HepG2 (cell line): ENCODE measurements around the gene HHIPL1. TPM values are rescaled to one million over a fixed set of nuclear protein-coding genes. Genes with fewer than 3 reads are reported as not detected.

Experiments used
- CBX2 ChIP-seq, 2 experiments: fragments of 200-600 bp in 1 of 2; sonication (generic); formaldehyde crosslinking in 1 of 2; IDR thresholded peaks; 2 replicates each; pipeline versions ENCODE4 v1.7.0 to v1.8.1; 2018 to 2022; ENCODE audit warnings: low read depth in 2 of 2, low read length in 1 of 2, mild to moderate bottlenecking in 1 of 2, missing genetic modification reagents in 1 of 2
- CEBPB ChIP-seq: IDR thresholded peaks from 2 replicates; pipeline ENCODE4 v1.6.1; 2011; ENCODE audit warnings: low read depth, low read length, improper control_type of control experiment, borderline replicate concordance
- DMAP1 ChIP-seq: IDR thresholded peaks from 2 replicates; pipeline ENCODE4 v1.6.1; 2016
- ETV6 ChIP-seq: sonication (generic); formaldehyde crosslinking; conservative IDR thresholded peaks from 2 replicates; pipeline ENCODE4 v1.4.0; 2020; ENCODE audit warnings: missing genetic modification reagents
- RERE ChIP-seq: IDR thresholded peaks from 2 replicates; pipeline ENCODE4 v1.6.1; 2016; ENCODE audit warnings: low read depth, missing genetic modification reagents, missing compliant biosample characterization
- SP1 ChIP-seq, 2 experiments: fragments of 450-650 bp in 1 of 2; sonication (generic) in 1 of 2; formaldehyde crosslinking in 1 of 2; IDR thresholded peaks; 2 replicates each; pipeline versions ENCODE4 v1.4.0 to v1.6.1; 2016 to 2020; ENCODE audit warnings: missing genetic modification reagents in 1 of 2
- TERF1 ChIP-seq: sonication (generic); formaldehyde crosslinking; IDR thresholded peaks from 2 replicates; pipeline ENCODE4 v1.8.0; 2022; ENCODE audit warnings: mild to moderate bottlenecking, missing genetic modification reagents, moderate library complexity
- ZNF17 ChIP-seq: sonication (generic); formaldehyde crosslinking; IDR thresholded peaks from 2 replicates; pipeline ENCODE4 v1.5.0; 2020; ENCODE audit warnings: mild to moderate bottlenecking, missing genetic modification reagents
- ZSCAN25 ChIP-seq: sonication (generic); formaldehyde crosslinking; IDR thresholded peaks from 2 replicates; pipeline ENCODE4 v1.8.0; 2022; ENCODE audit warnings: mild to moderate bottlenecking, missing genetic modification reagents
- polyA plus RNA-seq, 8 experiments: library from polyadenylated mRNA; depleted of rRNA in 3 of 8; stranded (reverse) in 7 of 8; unstranded in 1 of 8; fragments of >200 nt; fragmentation: Illumina TruSeq in 4 of 8; extraction: Trizol in 4 of 8; gene quantifications; 2 replicates each; pipeline versions ENCODE4 v1.2.1 to v1.2.3, GENCODE V29; 2011 to 2016; ENCODE audit warnings: low read depth in 4 of 8, missing spikeins in 1 of 8, mixed read lengths in 1 of 8; ENCODE audit not compliant: insufficient read depth in 1 of 8
- total RNA-seq, 5 experiments: library from RNA; depleted of rRNA; stranded (reverse); fragments of >200 nt; fragmentation: Illumina TruSeq; extraction: Trizol; gene quantifications; 2 replicates each; pipeline ENCODE4 v1.2.3, GENCODE V29; 2016; ENCODE audit warnings: low read depth in 1 of 5
- TF ChIP-seq, protein P1 (sequence below): sonication (generic); formaldehyde crosslinking; IDR thresholded peaks from 2 replicates; pipeline ENCODE4 v1.4.0; 2020; ENCODE audit warnings: missing genetic modification reagents
- TF ChIP-seq, protein P2 (sequence below): sonication (generic); formaldehyde crosslinking; IDR thresholded peaks from 2 replicates; pipeline ENCODE4 v1.8.0; 2022; ENCODE audit warnings: missing genetic modification reagents, mild to moderate bottlenecking, borderline replicate concordance
- TF ChIP-seq, protein P3 (sequence below): sonication (generic); formaldehyde crosslinking; conservative IDR thresholded peaks from 2 replicates; pipeline ENCODE4 v1.4.0; 2020; ENCODE audit warnings: missing genetic modification reagents

Gene HHIPL1
- total and polyA plus RNA-seq, 2 of the 13 experiments (the other 11 are each of a cell fraction or from before 2014, with no cell fraction given): not detected

DNA sequence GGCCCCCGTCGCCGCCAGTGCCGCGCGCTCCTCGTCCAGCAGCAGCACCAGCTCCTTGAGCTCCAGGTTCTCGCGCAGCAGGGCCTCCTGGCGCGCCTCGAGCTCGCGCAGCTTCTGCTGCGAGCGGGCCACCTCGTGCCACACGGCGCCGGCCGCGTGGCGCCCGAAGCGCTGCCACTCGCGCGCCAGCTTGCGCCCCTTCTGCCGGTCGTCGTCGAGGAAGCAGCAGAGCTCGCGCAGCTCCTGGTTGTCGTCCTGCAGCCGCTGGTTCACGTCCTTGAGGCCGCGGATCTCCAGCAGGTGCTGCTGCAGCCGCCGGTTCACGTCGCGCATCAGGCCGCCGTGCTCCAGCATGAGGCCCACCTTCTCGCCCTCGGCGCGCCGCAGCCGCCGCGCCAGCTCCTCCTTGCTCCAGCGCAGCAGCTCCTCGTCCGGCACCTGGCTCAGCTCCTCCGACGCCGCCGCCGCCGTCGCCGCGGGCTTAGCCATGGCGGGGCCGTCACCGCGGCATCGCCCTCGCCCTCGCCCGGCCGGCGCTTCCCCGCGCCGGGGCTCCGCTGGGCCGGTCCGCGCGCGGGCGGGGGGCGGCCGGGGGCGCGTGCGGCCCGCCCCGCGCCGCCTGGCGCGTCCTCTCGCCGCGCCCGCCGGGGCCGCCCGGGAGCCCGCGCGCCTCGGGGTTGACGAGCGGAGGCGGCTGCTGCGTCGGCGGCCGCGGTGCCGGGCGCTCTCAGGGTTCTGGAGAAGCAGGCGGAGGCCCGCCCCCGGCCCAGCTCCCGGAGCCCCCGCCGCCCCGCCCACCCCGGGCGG is 41.3 kb upstream of the HHIPL1 start, which contains the start of gene CCDC85C (continued):
- TF ChIP-seq SP1 (IDR thresholded peaks at IDR 0.05) (no peak), SP1 (CRISPR knock-in tag; IDR thresholded peaks at IDR 0.05) (peak; percentile 38; the same call in 1 of the 2 replicates), CBX2 (IDR thresholded peaks at IDR 0.05; ENCODE audit: low read depth, low read length) (no peak), CBX2 (CRISPR knock-in tag; IDR thresholded peaks at IDR 0.05; ENCODE audit: low read depth) (peak; percentile 90; the same call in 1 of the 2 replicates), RERE (CRISPR knock-in tag) (no peak), TERF1 (CRISPR knock-in tag) (peak; percentile 98), CEBPB (no peak), ZNF17 (CRISPR knock-in tag) (0 out of 2 replicates have a peak, but pooled peaks have one; percentile 74), ZSCAN25 (CRISPR knock-in tag) (peak; percentile 76), DMAP1 (peak; percentile 58; the same call in 1 of the 2 replicates), ETV6 (CRISPR knock-in tag) (peak; percentile 96)
- TF ChIP-seq, protein P1, sequence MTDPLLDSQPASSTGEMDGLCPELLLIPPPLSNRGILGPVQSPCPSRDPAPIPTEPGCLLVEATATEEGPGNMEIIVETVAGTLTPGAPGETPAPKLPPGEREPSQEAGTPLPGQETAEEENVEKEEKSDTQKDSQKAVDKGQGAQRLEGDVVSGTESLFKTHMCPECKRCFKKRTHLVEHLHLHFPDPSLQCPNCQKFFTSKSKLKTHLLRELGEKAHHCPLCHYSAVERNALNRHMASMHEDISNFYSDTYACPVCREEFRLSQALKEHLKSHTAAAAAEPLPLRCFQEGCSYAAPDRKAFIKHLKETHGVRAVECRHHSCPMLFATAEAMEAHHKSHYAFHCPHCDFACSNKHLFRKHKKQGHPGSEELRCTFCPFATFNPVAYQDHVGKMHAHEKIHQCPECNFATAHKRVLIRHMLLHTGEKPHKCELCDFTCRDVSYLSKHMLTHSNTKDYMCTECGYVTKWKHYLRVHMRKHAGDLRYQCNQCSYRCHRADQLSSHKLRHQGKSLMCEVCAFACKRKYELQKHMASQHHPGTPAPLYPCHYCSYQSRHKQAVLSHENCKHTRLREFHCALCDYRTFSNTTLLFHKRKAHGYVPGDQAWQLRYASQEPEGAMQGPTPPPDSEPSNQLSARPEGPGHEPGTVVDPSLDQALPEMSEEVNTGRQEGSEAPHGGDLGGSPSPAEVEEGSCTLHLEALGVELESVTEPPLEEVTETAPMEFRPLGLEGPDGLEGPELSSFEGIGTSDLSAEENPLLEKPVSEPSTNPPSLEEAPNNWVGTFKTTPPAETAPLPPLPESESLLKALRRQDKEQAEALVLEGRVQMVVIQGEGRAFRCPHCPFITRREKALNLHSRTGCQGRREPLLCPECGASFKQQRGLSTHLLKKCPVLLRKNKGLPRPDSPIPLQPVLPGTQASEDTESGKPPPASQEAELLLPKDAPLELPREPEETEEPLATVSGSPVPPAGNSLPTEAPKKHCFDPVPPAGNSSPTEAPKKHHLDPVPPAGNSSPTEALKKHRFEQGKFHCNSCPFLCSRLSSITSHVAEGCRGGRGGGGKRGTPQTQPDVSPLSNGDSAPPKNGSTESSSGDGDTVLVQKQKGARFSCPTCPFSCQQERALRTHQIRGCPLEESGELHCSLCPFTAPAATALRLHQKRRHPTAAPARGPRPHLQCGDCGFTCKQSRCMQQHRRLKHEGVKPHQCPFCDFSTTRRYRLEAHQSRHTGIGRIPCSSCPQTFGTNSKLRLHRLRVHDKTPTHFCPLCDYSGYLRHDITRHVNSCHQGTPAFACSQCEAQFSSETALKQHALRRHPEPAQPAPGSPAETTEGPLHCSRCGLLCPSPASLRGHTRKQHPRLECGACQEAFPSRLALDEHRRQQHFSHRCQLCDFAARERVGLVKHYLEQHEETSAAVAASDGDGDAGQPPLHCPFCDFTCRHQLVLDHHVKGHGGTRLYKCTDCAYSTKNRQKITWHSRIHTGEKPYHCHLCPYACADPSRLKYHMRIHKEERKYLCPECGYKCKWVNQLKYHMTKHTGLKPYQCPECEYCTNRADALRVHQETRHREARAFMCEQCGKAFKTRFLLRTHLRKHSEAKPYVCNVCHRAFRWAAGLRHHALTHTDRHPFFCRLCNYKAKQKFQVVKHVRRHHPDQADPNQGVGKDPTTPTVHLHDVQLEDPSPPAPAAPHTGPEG: peak; percentile 98
- TF ChIP-seq, protein P2, sequence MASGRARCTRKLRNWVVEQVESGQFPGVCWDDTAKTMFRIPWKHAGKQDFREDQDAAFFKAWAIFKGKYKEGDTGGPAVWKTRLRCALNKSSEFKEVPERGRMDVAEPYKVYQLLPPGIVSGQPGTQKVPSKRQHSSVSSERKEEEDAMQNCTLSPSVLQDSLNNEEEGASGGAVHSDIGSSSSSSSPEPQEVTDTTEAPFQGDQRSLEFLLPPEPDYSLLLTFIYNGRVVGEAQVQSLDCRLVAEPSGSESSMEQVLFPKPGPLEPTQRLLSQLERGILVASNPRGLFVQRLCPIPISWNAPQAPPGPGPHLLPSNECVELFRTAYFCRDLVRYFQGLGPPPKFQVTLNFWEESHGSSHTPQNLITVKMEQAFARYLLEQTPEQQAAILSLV (CRISPR knock-in tag): peak; percentile 75
- TF ChIP-seq, protein P3, sequence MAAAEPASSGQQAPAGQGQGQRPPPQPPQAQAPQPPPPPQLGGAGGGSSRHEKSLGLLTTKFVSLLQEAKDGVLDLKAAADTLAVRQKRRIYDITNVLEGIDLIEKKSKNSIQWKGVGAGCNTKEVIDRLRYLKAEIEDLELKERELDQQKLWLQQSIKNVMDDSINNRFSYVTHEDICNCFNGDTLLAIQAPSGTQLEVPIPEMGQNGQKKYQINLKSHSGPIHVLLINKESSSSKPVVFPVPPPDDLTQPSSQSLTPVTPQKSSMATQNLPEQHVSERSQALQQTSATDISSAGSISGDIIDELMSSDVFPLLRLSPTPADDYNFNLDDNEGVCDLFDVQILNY: peak; percentile 72
